Activated naive CD8-positive, alpha-beta T cell treated with anti-CD3 and anti-CD28 coated beads, Interleukin-2, amount 10 ng/mL, durations not matched to agents 7 days and 5 days (primary cell): ENCODE measurements around the gene MTREX. TPM values are rescaled to one million over a fixed set of nuclear protein-coding genes. Genes with fewer than 3 reads are reported as not detected.

Experiments
- ATAC-seq: fragments of 150-1000 bp; cut with Tn5 transposase; one replicate; pipeline ENCODE4 v1.10.0; 2021; ENCODE audit warnings: low read depth, moderate library complexity
- POLR2A ChIA-PET: fragments of 350-600 bp; sonication (Branson Sonifier 250); formaldehyde crosslinking; loops from one replicate; lab custom pipeline; 2021; ENCODE audit warnings: antibody characterized with exemption; lab: Charles Lee
- DNase-seq: peaks from one replicate; pipeline ENCODE4 v3.0.0; 2021
- H3K27ac Mint-ChIP-seq: one replicate; pipeline ENCODE4 v1.8.0; 2022; ENCODE audit warnings: mild to moderate bottlenecking, mixed read lengths
- H3K27me3 Mint-ChIP-seq: one replicate; pipeline ENCODE4 v1.8.0; 2022; ENCODE audit warnings: mild to moderate bottlenecking, moderate library complexity, mixed read lengths
- H3K36me3 Mint-ChIP-seq: one replicate; pipeline ENCODE4 v1.8.0; 2021; ENCODE audit warnings: mild to moderate bottlenecking, mixed read lengths
- H3K4me1 Mint-ChIP-seq: one replicate; pipeline ENCODE4 v1.8.0; 2021; ENCODE audit warnings: mixed read lengths
- H3K4me3 Mint-ChIP-seq: one replicate; pipeline ENCODE4 v1.8.0; 2022; ENCODE audit warnings: mild to moderate bottlenecking, moderate library complexity, mixed read lengths
- H3K9me3 Mint-ChIP-seq: one replicate; pipeline ENCODE4 v1.8.0; 2021; ENCODE audit warnings: mixed read lengths
- total RNA-seq, 2 experiments: library from RNA; stranded (reverse); gene quantifications; one replicate each; pipeline ENCODE4 v1.2.3, GENCODE V29; 2021

The MTREX gene
- total RNA-seq, 2 experiments from 2014 or later: 69.9 to 72.3 TPM

DNA sequence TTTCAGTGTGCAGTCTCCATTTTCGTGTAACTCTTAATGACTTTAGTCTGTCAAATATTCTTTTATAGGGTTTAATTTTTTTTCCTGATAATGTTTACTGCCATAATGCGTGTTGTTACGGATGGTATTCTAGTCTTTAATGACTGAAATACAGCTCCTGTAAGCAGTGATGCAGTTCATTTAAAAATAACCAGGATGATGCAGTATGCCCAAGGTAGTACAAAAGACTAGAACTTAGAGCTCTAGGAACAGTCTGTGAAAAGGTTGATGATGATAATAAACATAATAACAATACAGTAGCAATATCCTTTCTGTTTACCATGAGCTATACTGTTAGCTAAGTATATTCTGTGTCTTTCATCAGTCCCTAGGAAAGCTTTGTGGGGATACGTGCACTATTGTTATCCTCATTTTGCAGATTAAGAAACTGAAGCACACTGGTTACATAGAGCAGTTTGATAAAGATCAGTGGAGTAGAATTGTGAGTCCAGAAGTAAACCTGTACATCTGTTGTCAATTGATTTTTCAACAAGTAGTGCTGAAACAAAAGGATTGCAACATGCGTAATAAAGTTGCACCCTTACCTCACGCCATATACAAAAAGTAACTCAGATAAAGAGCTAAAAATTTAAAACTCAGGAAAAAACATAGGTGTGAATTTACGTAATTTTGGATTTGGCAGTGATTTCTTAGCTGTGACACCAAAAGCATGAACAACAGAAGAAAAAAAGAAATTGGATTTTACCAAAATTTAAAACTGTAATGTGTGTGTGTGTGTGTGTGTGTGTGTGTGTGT is 64.5 kb downstream of the MTREX start:
- DNase-seq (no peak), ATAC-seq (no peak)
- POLR2A ChIA-PET: no interaction called here
- peaks cover 14% of the 10 kb centered on the region for H3K9me3 Mint-ChIP-seq
- no peaks in the 10 kb centered on the region for H3K27me3 Mint-ChIP-seq
- H3K4me3 Mint-ChIP-seq: no peak overlapping the region
- peaks cover 49% of the 10 kb centered on the region for H3K36me3 Mint-ChIP-seq
- H3K4me1 Mint-ChIP-seq: no peaks in the 10 kb centered on the region
- H3K27ac Mint-ChIP-seq: no peak overlapping the region

- H3K4me1 Mint-ChIP-seq: no peaks in the 10 kb centered on the region
- ATAC-seq: no peak
- H3K9me3 Mint-ChIP-seq: peaks cover 11% of the 10 kb centered on the region
- POLR2A ChIA-PET: no interaction called here
- no peaks in the 10 kb centered on the region for H3K27me3 Mint-ChIP-seq
- H3K36me3 Mint-ChIP-seq: peaks cover 59% of the 10 kb centered on the region
- no peak for DNase-seq
- no peak overlapping the region for H3K27ac Mint-ChIP-seq
- no peak overlapping the region for H3K4me3 Mint-ChIP-seq
These were observed 70.0 kb downstream of the MTREX start for GRCh38 chr5:55377810-55378209.

- H3K4me3 Mint-ChIP-seq: no peak overlapping the region
- H3K36me3 Mint-ChIP-seq: peaks cover 65% of the 10 kb centered on the region
- peaks cover 10% of the 10 kb centered on the region for H3K4me1 Mint-ChIP-seq
- no peak for DNase-seq
- no peaks in the 10 kb centered on the region for H3K27me3 Mint-ChIP-seq
- H3K9me3 Mint-ChIP-seq: peaks cover 13% of the 10 kb centered on the region
- POLR2A ChIA-PET: no interaction called here
- no peak for ATAC-seq
- no peak overlapping the region for H3K27ac Mint-ChIP-seq
These were observed 75.5 kb downstream of the MTREX start for GRCh38 chr5:55383254-55383653.

DNA sequence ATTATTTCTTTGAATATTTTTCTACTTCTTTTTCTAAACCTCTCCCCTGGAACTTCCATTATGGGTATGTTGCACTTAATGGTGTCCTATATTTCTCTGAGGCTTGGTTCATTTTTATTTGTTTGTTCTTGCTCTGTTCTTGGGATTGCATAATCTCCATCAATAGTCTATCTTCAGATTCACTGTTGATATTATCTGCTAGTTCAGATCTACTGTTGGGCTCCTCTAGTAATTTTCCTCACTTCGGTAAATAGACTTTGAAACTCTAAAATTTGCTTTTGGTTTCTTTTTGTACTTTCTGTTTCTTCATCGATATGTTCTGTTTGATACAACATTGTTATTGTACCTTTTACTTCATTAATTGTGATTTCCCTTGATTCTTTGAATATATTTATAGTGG is 76.3 kb downstream of the MTREX start:
- peaks cover 13% of the 10 kb centered on the region for H3K9me3 Mint-ChIP-seq
- no peak overlapping the region for H3K4me3 Mint-ChIP-seq
- H3K36me3 Mint-ChIP-seq: peaks cover 65% of the 10 kb centered on the region
- peaks cover 10% of the 10 kb centered on the region for H3K4me1 Mint-ChIP-seq
- DNase-seq: no peak
- H3K27ac Mint-ChIP-seq: peak overlapping the region; percentile 56
- no peak for ATAC-seq
- no peaks in the 10 kb centered on the region for H3K27me3 Mint-ChIP-seq
- POLR2A ChIA-PET: no interaction called here

- peaks cover 10% of the 10 kb centered on the region for H3K4me1 Mint-ChIP-seq
- peaks cover 66% of the 10 kb centered on the region for H3K36me3 Mint-ChIP-seq
- DNase-seq: no peak
- H3K27me3 Mint-ChIP-seq: no peaks in the 10 kb centered on the region
- POLR2A ChIA-PET: no interaction called here
- no peak for ATAC-seq
- H3K9me3 Mint-ChIP-seq: peaks cover 13% of the 10 kb centered on the region
- no peak overlapping the region for H3K27ac Mint-ChIP-seq
- no peak overlapping the region for H3K4me3 Mint-ChIP-seq
These were observed 77.4 kb downstream of the MTREX start for GRCh38 chr5:55385227-55385626.

GRCh38 chr5:55385846-55386245 is 78.1 kb downstream of the MTREX start:
- Mint-ChIP-seq H3K9me3 (peaks cover 13% of the 10 kb centered on the region), H3K27ac (no peak overlapping the region), H3K27me3 (no peaks in the 10 kb centered on the region), H3K4me3 (no peak overlapping the region), H3K4me1 (peaks cover 10% of the 10 kb centered on the region), H3K36me3 (peaks cover 67% of the 10 kb centered on the region)
- DNase-seq (no peak), ATAC-seq (no peak)
- POLR2A ChIA-PET: no interaction called here

GRCh38 chr5:55386356-55386755 is 78.6 kb downstream of the MTREX start:
- Mint-ChIP-seq H3K27ac (no peak overlapping the region), H3K4me1 (peaks cover 10% of the 10 kb centered on the region), H3K9me3 (peaks cover 13% of the 10 kb centered on the region), H3K4me3 (no peak overlapping the region), H3K27me3 (no peaks in the 10 kb centered on the region), H3K36me3 (peaks cover 68% of the 10 kb centered on the region)
- ATAC-seq: no peak
- POLR2A ChIA-PET: no interaction called here
- DNase-seq: no peak

- peaks cover 72% of the 10 kb centered on the region for H3K36me3 Mint-ChIP-seq
- no peaks in the 10 kb centered on the region for H3K27me3 Mint-ChIP-seq
- H3K4me1 Mint-ChIP-seq: peaks cover 10% of the 10 kb centered on the region
- H3K9me3 Mint-ChIP-seq: peaks cover 15% of the 10 kb centered on the region
- POLR2A ChIA-PET: no interaction called here
- DNase-seq: no peak
- H3K27ac Mint-ChIP-seq: no peak overlapping the region
- ATAC-seq: no peak
- no peak overlapping the region for H3K4me3 Mint-ChIP-seq
These were observed 80.1 kb downstream of the MTREX start for GRCh38 chr5:55387865-55388264.

GRCh38 chr5:55391707-55392106 is 83.9 kb downstream of the MTREX start:
- no peak overlapping the region for H3K27ac Mint-ChIP-seq
- DNase-seq: no peak
- H3K4me3 Mint-ChIP-seq: no peak overlapping the region
- no peak for ATAC-seq
- H3K9me3 Mint-ChIP-seq: peaks cover 3% of the 10 kb centered on the region
- POLR2A ChIA-PET: no interaction called here
- H3K27me3 Mint-ChIP-seq: no peaks in the 10 kb centered on the region
- peaks cover 58% of the 10 kb centered on the region for H3K36me3 Mint-ChIP-seq
- no peaks in the 10 kb centered on the region for H3K4me1 Mint-ChIP-seq

DNA sequence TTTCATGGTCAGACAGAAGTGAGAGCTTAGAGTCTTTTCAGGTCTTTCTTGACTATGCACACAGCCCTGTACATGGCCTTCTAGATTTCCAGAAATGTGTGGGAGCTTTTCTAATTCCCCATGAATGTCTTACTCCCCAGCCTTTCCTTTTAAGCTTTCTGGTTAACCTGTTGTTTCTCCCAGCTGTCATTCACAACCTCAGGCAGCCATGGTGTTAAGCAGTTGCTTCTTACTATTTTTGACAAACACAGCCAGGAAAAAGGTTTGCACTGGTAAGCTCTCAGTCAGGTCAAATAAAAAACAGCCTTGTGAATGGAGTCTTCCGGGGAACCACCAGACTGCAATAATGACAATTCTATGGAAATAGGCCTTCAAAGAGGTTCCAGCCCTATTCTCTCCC is 84.9 kb downstream of the MTREX start:
- Mint-ChIP-seq H3K4me3 (no peak overlapping the region), H3K9me3 (peaks cover 3% of the 10 kb centered on the region), H3K27ac (no peak overlapping the region), H3K36me3 (peaks cover 57% of the 10 kb centered on the region), H3K27me3 (no peaks in the 10 kb centered on the region), H3K4me1 (no peaks in the 10 kb centered on the region)
- POLR2A ChIA-PET: interaction anchor here (0.7 kb wide), 1 partner anchor 258 kb away, joined by 4 read pairs; no protein-coding TSS in a partner anchor
- ATAC-seq: no peak
- no peak for DNase-seq

GRCh38 chr5:55393501-55394175 is 85.8 kb downstream of the MTREX start:
- Mint-ChIP-seq H3K4me3 (no peak overlapping the region), H3K9me3 (peaks cover 3% of the 10 kb centered on the region), H3K36me3 (peaks cover 51% of the 10 kb centered on the region), H3K27me3 (no peaks in the 10 kb centered on the region), H3K27ac (no peak overlapping the region), H3K4me1 (no peaks in the 10 kb centered on the region)
- POLR2A ChIA-PET: no interaction called here
- ATAC-seq: no peak
- no peak for DNase-seq

- POLR2A ChIA-PET: no interaction called here
- ATAC-seq (no peak), DNase-seq (no peak)
- peaks cover 16% of the 10 kb centered on the region for H3K36me3 Mint-ChIP-seq
- H3K9me3 Mint-ChIP-seq: no peaks in the 10 kb centered on the region
- no peaks in the 10 kb centered on the region for H3K27me3 Mint-ChIP-seq
- H3K4me1 Mint-ChIP-seq: no peaks in the 10 kb centered on the region
- no peak overlapping the region for H3K4me3 Mint-ChIP-seq
- H3K27ac Mint-ChIP-seq: no peak overlapping the region
These were observed 94.4 kb downstream of the MTREX start for GRCh38 chr5:55402199-55402598.

DNA sequence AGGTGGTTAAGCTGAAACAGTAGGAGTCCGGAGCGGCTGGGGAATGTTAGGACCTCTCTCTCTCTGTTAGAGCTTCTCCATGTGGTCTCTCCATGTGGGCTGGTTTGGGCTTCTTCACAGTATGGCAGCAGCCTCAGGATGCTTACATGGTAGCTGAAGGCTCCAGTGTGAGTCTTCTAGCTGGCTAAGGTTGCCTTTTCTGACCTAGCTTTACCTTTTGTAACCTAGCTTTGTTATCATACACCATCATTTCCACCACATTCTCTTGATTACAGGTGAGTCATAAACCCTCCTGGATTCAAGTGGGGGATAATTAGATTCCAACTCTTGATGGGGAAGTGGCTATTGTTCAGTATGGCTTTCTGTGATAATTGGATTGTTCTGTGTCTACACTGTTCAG is 98.5 kb downstream of the MTREX start:
- POLR2A ChIA-PET: no interaction called here
- no peak overlapping the region for H3K27ac Mint-ChIP-seq
- DNase-seq (no peak), ATAC-seq (no peak)
- no peaks in the 10 kb centered on the region for H3K9me3 Mint-ChIP-seq
- H3K27me3 Mint-ChIP-seq: no peaks in the 10 kb centered on the region
- peaks cover 26% of the 10 kb centered on the region for H3K36me3 Mint-ChIP-seq
- H3K4me1 Mint-ChIP-seq: no peaks in the 10 kb centered on the region
- H3K4me3 Mint-ChIP-seq: no peak overlapping the region

GRCh38 chr5:55407059-55407684 is 99.4 kb downstream of the MTREX start:
- DNase-seq: no peak
- POLR2A ChIA-PET: no interaction called here
- no peak for ATAC-seq
- Mint-ChIP-seq H3K4me3 (no peak overlapping the region), H3K9me3 (no peaks in the 10 kb centered on the region), H3K36me3 (peaks cover 23% of the 10 kb centered on the region), H3K4me1 (peaks cover 3% of the 10 kb centered on the region), H3K27ac (no peak overlapping the region), H3K27me3 (no peaks in the 10 kb centered on the region)
